Adrenal gland (tissue), 5 donors: Measurements from ENCODE around the gene FYCO1.

Source experiments
- CTCF ChIP-seq, 6 experiments: fragments of 450-650 bp in 4 of 6; fragments of 200-600 bp in 2 of 6; sonication (generic) in 1 of 6; IDR thresholded peaks; 1 replicate in 5 of 6; 2 replicates in 1 of 6; pipeline versions ENCODE4 v1.5.1 to v1.8.0; 2016 to 2021; ENCODE audit warnings: antibody characterized with exemption in 6 of 6, mild to moderate bottlenecking in 2 of 6, moderate library complexity in 1 of 6
- POLR2A ChIP-seq, 2 donors: fragments of 450-650 bp; IDR thresholded peaks; one replicate each; pipeline ENCODE4 v1.6.1; 2017; ENCODE audit warnings: antibody characterized with exemption in 2 of 2, mild to moderate bottlenecking in 2 of 2, moderate library complexity in 1 of 2
- donor health status: DM: no; HTN: no; CAD: no.

GRCh38 chr3:45915059-45915439, 80.6 kb downstream of the FYCO1 start:
- no peak for TF ChIP-seq POLR2A (IDR thresholded peaks at IDR 0.05)
- TF ChIP-seq CTCF (IDR thresholded peaks at IDR 0.05) = no peak
